K562 (cell line): Measurements from ENCODE around the gene RWDD3. TPM values are rescaled to one million over a fixed set of nuclear protein-coding genes. Genes with fewer than 3 reads are reported as not detected.

Experiments
- ARNT ChIP-seq, 2 experiments: fragments of 450-650 bp; IDR thresholded peaks; 2 replicates each; pipeline ENCODE4 v1.6.1; 2016; ENCODE audit warnings: mild to moderate bottlenecking in 1 of 2
- CBFB ChIP-seq: sonication (generic); formaldehyde crosslinking; IDR thresholded peaks from 2 replicates; pipeline ENCODE4 v1.4.0; 2020; ENCODE audit warnings: mild to moderate bottlenecking, missing genetic modification reagents
- CCAR2 ChIP-seq: fragments of 200-400 bp; formaldehyde crosslinking; IDR thresholded peaks from 2 replicates; pipeline ENCODE4 v1.6.1; 2017; ENCODE audit warnings: mild to moderate bottlenecking, low read depth, low read length
- GABPA ChIP-seq: fragments of 200-800 bp; sonication (Bioruptor generic); conservative IDR thresholded peaks from 2 replicates; pipeline ENCODE4 v1.6.1; 2016; ENCODE audit warnings: low read depth, missing genetic modification characterization, missing compliant biosample characterization
- IFI16 ChIP-seq: fragments of 250-450 bp; sonication (Bioruptor Pico); IDR thresholded peaks from 2 replicates; pipeline ENCODE4 v2.1.2; 2022; ENCODE audit warnings: mild to moderate bottlenecking, inconsistent platforms
- MEIS2 ChIP-seq: fragments of 450-650 bp; IDR thresholded peaks from 2 replicates; pipeline ENCODE4 v1.6.1; 2014; ENCODE audit warnings: mild to moderate bottlenecking; ENCODE audit not compliant: partially characterized antibody
- PHB2 ChIP-seq: fragments of 450-650 bp; IDR thresholded peaks from 2 replicates; pipeline ENCODE4 v1.6.1; 2017; ENCODE audit warnings: low read depth
- SIN3A ChIP-seq, 2 experiments: fragments of 150-350 bp in 1 of 2; IDR thresholded peaks; 2 replicates each; pipeline ENCODE4 v1.6.1; 2011 to 2016; ENCODE audit warnings: borderline replicate concordance in 2 of 2, low read depth in 2 of 2, low read length in 2 of 2, mild to moderate bottlenecking in 2 of 2, moderate library complexity in 2 of 2; ENCODE audit not compliant: control insufficient read depth in 1 of 2
- SP1 ChIP-seq: sonication (generic); formaldehyde crosslinking; IDR thresholded peaks from 2 replicates; pipeline ENCODE4 v1.8.1; 2022; ENCODE audit warnings: mild to moderate bottlenecking, missing genetic modification reagents
- SREBF2 ChIP-seq: sonication (generic); formaldehyde crosslinking; IDR thresholded peaks from 2 replicates; pipeline ENCODE4 v1.4.0; 2020; ENCODE audit warnings: mild to moderate bottlenecking, missing genetic modification reagents
- TAF1 ChIP-seq: IDR thresholded peaks from 2 replicates; pipeline ENCODE4 v1.6.1; 2011; ENCODE audit warnings: mild to moderate bottlenecking, low read length, moderate library complexity; ENCODE audit not compliant: insufficient read depth, control insufficient read depth, severe bottlenecking; ENCODE audit errors: extremely low read depth
- TSC22D4 ChIP-seq: fragments of 450-650 bp; IDR thresholded peaks from 2 replicates; pipeline ENCODE4 v1.6.1; 2016; ENCODE audit warnings: missing genetic modification characterization, missing biosample characterization, control low read depth
- ZNF121 ChIP-seq: sonication (generic); formaldehyde crosslinking; conservative IDR thresholded peaks from 2 replicates; pipeline ENCODE4 v1.8.0; 2022; ENCODE audit warnings: missing genetic modification reagents
- ZNF212 ChIP-seq: fragments of 450-650 bp; formaldehyde crosslinking; IDR thresholded peaks from 2 replicates; pipeline ENCODE4 v1.4.0; 2020; ENCODE audit warnings: mild to moderate bottlenecking
- ZNF3 ChIP-seq: fragments of 250-450 bp; sonication (Bioruptor Pico); IDR thresholded peaks from 2 replicates; pipeline ENCODE4 v1.5.0; 2021; ENCODE audit warnings: mild to moderate bottlenecking, moderate library complexity
- ZNF444 ChIP-seq: fragments of 250-450 bp; sonication (Bioruptor Pico); IDR thresholded peaks from 2 replicates; pipeline ENCODE4 v1.4.0; 2020; ENCODE audit warnings: mild to moderate bottlenecking, moderate library complexity
- ZNF699 ChIP-seq: fragments of 250-450 bp; sonication (Bioruptor Pico); IDR thresholded peaks from 2 replicates; pipeline ENCODE4 v1.8.0; 2021; ENCODE audit warnings: mild to moderate bottlenecking, moderate library complexity; ENCODE audit not compliant: insufficient replicate concordance
- polyA plus RNA-seq, 8 experiments: library from polyadenylated mRNA; depleted of rRNA in 4 of 8; stranded (reverse) in 5 of 8; unstranded in 3 of 8; fragments of >200 nt; fragmentation: Nextera tagmentation in 2 of 8; fragmentation: Illumina TruSeq in 1 of 8; extraction: Ambion mirVana in 2 of 8; extraction: Trizol in 1 of 8; gene quantifications; 2 replicates each; pipeline versions ENCODE4 v1.2.1 to v1.2.3, GENCODE V29; 2011 to 2014; ENCODE audit warnings: inconsistent platforms in 1 of 8, missing spikeins in 1 of 8
- total RNA-seq, 7 experiments: library from RNA; depleted of rRNA in 6 of 7; stranded (reverse); fragments of >200 nt in 6 of 7; fragmentation: Illumina TruSeq in 2 of 7; extraction: Trizol in 2 of 7; gene quantifications; 2 replicates each; pipeline versions ENCODE4 v1.2.1 to v1.2.3, GENCODE V29; 2011 to 2021; ENCODE audit warnings: low replicate concordance in 1 of 7
- TF ChIP-seq, protein P1 (sequence below): fragments of 200-800 bp; sonication (Bioruptor generic); IDR thresholded peaks from 2 replicates; pipeline ENCODE4 v1.6.1; 2017; ENCODE audit warnings: missing genetic modification characterization, missing compliant biosample characterization
- TF ChIP-seq, protein P2 (sequence below): fragments of 250-450 bp; sonication (Bioruptor Pico); IDR thresholded peaks from 2 replicates; pipeline ENCODE4 v1.5.0; 2021; ENCODE audit warnings: mild to moderate bottlenecking, borderline replicate concordance
- TF ChIP-seq, protein P3 (sequence below): fragments of 250-450 bp; sonication (Bioruptor Pico); IDR thresholded peaks from 2 replicates; pipeline ENCODE4 v1.4.0; 2020; ENCODE audit warnings: mild to moderate bottlenecking, moderate library complexity

RWDD3 gene
- total and polyA plus RNA-seq, 9 of the 15 experiments (the other 6 are each of a cell fraction or from before 2014, with no cell fraction given) = 21.6 to 65.0 (median 34.9) TPM

DNA sequence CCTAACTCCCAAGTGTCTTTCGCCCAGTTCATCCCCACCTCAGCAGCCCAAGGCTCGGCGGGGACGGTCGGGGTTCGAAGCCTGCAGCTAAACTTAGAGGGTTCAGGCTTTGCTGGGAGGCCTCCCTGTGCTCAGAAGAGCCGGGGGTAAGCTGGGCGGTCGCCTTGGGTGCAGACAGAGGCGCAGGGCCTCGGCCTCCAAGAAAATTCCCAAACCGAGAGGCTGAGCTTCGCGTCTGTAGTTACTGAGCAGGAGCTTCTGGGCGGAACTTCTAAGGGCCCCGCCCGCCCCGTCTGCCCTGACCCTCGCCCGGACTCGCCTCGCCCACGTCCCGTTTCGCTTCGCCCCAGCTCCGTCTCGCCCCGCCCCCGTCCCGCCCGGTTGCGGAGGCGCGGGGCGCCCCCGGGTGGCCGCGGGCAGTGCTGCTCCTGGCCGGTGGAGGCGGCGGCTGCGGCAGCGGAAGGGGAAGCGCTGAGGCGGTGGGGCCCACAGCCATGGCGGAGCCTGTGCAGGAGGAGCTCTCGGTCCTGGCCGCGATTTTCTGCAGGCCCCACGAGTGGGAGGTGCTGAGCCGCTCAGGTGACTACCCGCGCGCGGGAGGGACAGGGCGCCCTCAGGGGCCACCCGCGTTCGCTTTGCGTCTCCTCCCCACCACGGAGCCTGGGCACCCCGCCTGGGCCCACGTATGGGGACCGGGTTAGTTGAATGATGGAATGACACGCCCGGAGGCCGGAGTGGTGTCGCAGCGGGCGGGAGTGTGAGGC lies at the start of gene RWDD3 (continued):
- TF ChIP-seq, protein P1, sequence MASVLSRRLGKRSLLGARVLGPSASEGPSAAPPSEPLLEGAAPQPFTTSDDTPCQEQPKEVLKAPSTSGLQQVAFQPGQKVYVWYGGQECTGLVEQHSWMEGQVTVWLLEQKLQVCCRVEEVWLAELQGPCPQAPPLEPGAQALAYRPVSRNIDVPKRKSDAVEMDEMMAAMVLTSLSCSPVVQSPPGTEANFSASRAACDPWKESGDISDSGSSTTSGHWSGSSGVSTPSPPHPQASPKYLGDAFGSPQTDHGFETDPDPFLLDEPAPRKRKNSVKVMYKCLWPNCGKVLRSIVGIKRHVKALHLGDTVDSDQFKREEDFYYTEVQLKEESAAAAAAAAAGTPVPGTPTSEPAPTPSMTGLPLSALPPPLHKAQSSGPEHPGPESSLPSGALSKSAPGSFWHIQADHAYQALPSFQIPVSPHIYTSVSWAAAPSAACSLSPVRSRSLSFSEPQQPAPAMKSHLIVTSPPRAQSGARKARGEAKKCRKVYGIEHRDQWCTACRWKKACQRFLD = no peak
- no peak for TF ChIP-seq ZNF3 (CRISPR knock-in tag)
- no peak for TF ChIP-seq ZNF699
- no peak for TF ChIP-seq MEIS2
- TF ChIP-seq ZNF121 (CRISPR knock-in tag) = no peak
- TF ChIP-seq GABPA (tag) = peak; percentile 76
- TF ChIP-seq SIN3A (IDR thresholded peaks at IDR 0.05; ENCODE audit: borderline replicate concordance in 2 of 2, control insufficient read depth in 1 of 2, low read depth in 2 of 2, low read length in 2 of 2) = no peak; a peak in 1 of 4 replicates
- TF ChIP-seq SREBF2 = no peak
- TF ChIP-seq ZNF212 (CRISPR knock-in tag) = no peak
- no peak for TF ChIP-seq ZNF444 (CRISPR knock-in tag)
- TF ChIP-seq, protein P2, sequence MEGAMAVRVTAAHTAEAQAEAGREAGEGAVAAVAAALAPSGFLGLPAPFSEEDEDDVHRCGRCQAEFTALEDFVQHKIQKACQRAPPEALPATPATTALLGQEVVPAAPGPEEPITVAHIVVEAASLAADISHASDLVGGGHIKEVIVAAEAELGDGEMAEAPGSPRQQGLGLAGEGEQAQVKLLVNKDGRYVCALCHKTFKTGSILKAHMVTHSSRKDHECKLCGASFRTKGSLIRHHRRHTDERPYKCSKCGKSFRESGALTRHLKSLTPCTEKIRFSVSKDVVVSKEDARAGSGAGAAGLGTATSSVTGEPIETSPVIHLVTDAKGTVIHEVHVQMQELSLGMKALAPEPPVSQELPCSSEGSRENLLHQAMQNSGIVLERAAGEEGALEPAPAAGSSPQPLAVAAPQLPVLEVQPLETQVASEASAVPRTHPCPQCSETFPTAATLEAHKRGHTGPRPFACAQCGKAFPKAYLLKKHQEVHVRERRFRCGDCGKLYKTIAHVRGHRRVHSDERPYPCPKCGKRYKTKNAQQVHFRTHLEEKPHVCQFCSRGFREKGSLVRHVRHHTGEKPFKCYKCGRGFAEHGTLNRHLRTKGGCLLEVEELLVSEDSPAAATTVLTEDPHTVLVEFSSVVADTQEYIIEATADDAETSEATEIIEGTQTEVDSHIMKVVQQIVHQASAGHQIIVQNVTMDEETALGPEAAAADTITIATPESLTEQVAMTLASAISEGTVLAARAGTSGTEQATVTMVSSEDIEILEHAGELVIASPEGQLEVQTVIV (CRISPR knock-in tag) = no peak
- no peak for TF ChIP-seq CCAR2
- no peak for TF ChIP-seq SP1 (CRISPR knock-in tag)
- no peak for TF ChIP-seq CBFB (CRISPR knock-in tag)
- no peak for TF ChIP-seq IFI16 (CRISPR knock-in tag)
- no peak for TF ChIP-seq ARNT (IDR thresholded peaks at IDR 0.05)
- TF ChIP-seq, protein P3, sequence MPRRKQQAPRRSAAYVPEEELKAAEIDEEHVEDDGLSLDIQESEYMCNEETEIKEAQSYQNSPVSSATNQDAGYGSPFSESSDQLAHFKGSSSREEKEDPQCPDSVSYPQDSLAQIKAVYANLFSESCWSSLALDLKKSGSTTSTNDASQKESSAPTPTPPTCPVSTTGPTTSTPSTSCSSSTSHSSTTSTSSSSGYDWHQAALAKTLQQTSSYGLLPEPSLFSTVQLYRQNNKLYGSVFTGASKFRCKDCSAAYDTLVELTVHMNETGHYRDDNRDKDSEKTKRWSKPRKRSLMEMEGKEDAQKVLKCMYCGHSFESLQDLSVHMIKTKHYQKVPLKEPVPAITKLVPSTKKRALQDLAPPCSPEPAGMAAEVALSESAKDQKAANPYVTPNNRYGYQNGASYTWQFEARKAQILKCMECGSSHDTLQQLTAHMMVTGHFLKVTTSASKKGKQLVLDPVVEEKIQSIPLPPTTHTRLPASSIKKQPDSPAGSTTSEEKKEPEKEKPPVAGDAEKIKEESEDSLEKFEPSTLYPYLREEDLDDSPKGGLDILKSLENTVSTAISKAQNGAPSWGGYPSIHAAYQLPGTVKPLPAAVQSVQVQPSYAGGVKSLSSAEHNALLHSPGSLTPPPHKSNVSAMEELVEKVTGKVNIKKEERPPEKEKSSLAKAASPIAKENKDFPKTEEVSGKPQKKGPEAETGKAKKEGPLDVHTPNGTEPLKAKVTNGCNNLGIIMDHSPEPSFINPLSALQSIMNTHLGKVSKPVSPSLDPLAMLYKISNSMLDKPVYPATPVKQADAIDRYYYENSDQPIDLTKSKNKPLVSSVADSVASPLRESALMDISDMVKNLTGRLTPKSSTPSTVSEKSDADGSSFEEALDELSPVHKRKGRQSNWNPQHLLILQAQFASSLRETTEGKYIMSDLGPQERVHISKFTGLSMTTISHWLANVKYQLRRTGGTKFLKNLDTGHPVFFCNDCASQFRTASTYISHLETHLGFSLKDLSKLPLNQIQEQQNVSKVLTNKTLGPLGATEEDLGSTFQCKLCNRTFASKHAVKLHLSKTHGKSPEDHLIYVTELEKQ (CRISPR knock-in tag) = no peak
- peak; percentile 72 for TF ChIP-seq TAF1
- no peak for TF ChIP-seq PHB2
- TF ChIP-seq TSC22D4 (tag) = no peak
